ENCODE measurements around the gene MCF2L.

MCF2L gene

DNA sequence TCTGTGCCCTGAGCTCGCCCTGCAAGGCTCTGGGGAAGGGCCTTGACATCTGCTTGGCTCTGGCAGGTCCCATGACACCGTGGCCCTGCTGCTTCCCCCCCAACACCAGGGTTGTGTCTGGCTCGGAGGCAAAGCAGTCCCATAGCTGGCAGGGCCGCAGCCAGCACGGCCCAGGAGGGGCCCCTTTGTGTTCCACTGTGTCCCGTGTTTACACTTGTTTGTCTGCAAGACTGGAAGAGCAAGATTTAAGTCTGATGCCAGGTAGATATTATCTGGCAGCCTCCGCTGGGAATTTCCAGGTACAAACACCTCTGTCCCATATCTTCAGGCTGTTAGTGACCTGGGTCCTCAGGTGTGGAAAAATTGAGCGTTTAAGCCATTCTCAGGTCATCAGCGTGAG, 44.3 kb downstream of the MCF2L start:
- Histone ChIP-seq H3K27ac (ENCODE audit: low read depth, low read length) (no peak overlapping the region), H3K4me3 (ENCODE audit: low read depth in 1 of 5, low read length in 5 of 5) (no peak overlapping the region), H3K4me1 (ENCODE audit: control insufficient read depth in 5 of 5, insufficient read depth in 5 of 5, low read length in 5 of 5) (peaks cover 0 to 19% (median 0%) of the 10 kb centered on the region in 5 donors), H3K27me3 (ENCODE audit: control insufficient read depth in 5 of 5, insufficient read depth in 4 of 5, low read length in 5 of 5) (peaks cover 0 to 13% (median 0%) of the 10 kb centered on the region in 5 donors), H3K36me3 (ENCODE audit: control insufficient read depth in 5 of 5, insufficient read depth in 5 of 5, low read length in 5 of 5) (peaks cover 0 to 33% (median 19%) of the 10 kb centered on the region in 5 donors), H3K9me3 (ENCODE audit: control insufficient read depth in 5 of 5, low read length in 5 of 5) (no peaks in the 10 kb centered on the region), H3K9ac (ENCODE audit: low read length in 5 of 5) (no peak overlapping the region)

DNA sequence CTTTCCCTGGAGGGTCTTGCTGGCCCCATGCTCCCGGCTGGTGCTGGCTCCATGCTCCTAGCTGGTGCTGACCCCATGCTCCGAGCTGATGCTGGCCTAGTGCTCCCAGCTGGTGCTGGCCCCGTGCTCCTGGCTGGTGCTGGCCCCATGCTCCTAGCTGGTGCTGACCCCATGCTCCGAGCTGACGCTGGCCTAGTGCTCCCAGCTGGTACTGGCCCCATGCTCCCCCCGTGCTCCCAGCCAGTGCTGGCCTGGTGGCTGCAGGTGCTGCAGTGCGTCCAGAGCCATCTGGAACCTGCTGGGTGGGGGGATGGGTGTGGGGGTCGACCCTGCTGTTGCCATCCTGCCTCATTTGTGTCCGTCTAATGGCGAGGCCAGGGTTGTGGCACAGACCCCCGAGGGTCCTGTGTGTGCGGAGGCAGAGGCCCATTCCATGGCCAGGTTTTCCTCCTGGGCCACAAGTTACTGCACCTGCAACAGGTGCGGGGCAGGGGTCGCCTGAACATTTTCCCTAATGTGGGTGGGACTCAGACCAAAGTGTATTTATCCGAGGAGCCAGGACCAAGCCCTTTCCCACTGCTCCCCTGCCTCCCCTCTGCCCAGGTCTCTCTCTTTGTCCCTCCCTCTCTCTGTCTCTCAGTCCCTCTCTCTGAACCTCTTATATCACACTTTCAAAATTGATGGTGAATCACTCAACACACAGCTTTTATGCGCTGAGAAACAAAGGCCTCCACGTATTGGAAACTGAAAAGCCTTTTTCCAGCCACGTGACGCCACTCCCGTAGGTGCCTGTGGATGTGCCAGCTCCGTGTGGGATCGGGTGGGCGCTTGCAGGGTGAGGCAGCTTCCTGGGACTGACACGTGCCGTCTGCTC, 45.1 kb downstream of the MCF2L start:
- H3K27ac ChIP-seq (ENCODE audit: low read depth, low read length) = no peak overlapping the region
- peaks cover 0 to 13% (median 0%) of the 10 kb centered on the region in 5 donors for H3K27me3 ChIP-seq (ENCODE audit: control insufficient read depth in 5 of 5, insufficient read depth in 4 of 5, low read length in 5 of 5)
- H3K9ac ChIP-seq (ENCODE audit: low read length in 5 of 5) = no peak overlapping the region
- peaks cover 0 to 38% (median 25%) of the 10 kb centered on the region in 5 donors for H3K36me3 ChIP-seq (ENCODE audit: control insufficient read depth in 5 of 5, insufficient read depth in 5 of 5, low read length in 5 of 5)
- no peak overlapping the region for H3K4me3 ChIP-seq (ENCODE audit: low read depth in 1 of 5, low read length in 5 of 5)
- no peaks in the 10 kb centered on the region for H3K9me3 ChIP-seq (ENCODE audit: control insufficient read depth in 5 of 5, low read length in 5 of 5)
- H3K4me1 ChIP-seq (ENCODE audit: control insufficient read depth in 5 of 5, insufficient read depth in 5 of 5, low read length in 5 of 5) = peaks cover 0 to 15% (median 0%) of the 10 kb centered on the region in 5 donors

DNA sequence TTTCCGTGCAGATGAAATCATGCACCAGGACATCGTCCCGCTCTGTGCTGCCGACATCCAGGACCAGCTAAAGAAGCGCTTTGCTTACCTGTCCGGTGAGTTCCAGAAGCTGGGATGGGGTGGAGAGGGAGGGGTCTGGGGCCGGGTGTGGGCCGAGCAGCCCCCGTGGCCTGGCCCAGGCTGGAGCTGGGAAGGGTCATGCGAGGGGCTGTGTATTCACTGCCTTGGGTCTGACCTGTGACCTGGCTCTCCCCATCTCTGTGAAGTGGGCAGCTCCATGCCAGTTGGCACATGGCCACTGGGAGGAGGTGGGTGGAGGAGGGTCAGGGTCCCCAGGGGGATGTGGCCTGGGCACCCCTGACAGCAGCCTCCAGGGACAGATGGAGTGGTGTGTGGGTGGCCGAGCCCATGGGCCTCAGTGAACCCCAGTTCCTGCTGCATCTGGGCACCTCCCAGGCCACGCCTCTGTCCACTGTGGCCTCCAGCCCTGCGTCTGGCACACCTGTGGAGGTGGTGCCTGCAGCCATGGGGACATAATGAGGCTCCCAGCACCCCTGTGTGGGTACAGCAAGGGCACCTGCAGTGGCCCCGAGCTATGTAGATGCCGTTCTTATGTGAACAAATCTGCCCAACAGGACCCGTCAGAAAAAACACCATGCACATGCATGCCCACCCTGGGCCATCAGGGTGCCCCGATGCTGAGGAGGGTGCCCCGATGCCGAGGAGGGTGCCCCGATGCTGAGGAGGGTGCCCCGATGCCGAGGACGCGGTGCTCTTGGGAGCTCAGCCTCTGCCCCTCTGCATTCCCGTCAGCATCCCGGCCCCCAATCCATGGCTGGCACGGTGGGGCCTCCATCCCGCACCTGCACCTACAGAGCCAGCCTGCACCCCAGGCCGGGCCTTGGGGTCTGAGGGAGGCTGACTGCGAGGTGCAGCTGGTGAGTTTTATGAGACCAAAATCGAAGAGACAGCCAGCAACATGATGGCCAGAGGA, 46.0 kb downstream of the MCF2L start:
- H3K9ac ChIP-seq (ENCODE audit: low read length in 5 of 5) = no peak overlapping the region
- H3K36me3 ChIP-seq (ENCODE audit: control insufficient read depth in 5 of 5, insufficient read depth in 5 of 5, low read length in 5 of 5) = peaks cover 0 to 43% (median 29%) of the 10 kb centered on the region in 5 donors
- H3K27me3 ChIP-seq (ENCODE audit: control insufficient read depth in 5 of 5, insufficient read depth in 4 of 5, low read length in 5 of 5) = peaks cover 0 to 13% (median 0%) of the 10 kb centered on the region in 5 donors
- H3K4me3 ChIP-seq (ENCODE audit: low read depth in 1 of 5, low read length in 5 of 5) = no peak overlapping the region
- H3K9me3 ChIP-seq (ENCODE audit: control insufficient read depth in 5 of 5, low read length in 5 of 5) = peaks cover 0 to under 1% (median 0%) of the 10 kb centered on the region in 5 donors
- no peak overlapping the region for H3K27ac ChIP-seq (ENCODE audit: low read depth, low read length)
- H3K4me1 ChIP-seq (ENCODE audit: control insufficient read depth in 5 of 5, insufficient read depth in 5 of 5, low read length in 5 of 5) = peaks cover 0 to 5% (median 0%) of the 10 kb centered on the region in 5 donors

DNA sequence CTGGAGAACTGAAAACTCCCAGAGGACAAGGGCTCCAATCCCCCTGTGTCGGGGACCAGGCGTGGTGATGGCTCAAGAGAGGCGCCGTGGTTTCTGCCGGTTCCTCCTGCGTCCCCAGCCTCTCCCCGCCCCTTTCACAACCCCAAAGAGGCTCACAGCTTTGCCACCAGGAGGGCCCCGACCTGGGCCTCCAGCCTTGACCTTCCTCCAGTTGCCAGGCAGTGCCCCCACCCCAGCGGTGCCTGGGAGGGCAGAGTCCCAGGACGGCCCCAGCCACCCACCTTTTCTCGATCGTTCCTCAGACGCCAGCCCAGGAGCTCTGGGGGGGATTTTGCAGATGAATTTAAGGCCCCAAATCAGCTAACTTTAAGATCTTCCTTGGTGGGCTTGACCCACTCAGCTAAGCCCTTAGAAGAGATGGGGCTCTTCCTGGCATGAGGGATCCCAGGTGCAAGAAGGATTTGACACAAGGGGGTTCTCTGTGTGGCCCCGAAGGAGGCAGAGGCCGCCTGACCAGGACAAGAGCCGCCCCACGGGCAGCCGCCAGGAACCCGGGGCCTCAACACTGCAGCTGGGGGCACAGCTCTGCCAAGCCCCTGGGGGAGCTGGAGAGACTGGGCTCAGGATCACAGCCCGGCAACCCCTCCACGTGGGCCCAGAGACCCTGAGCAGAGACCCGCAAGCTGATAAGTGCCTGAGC, 47.0 kb downstream of the MCF2L start:
- Histone ChIP-seq H3K4me3 (ENCODE audit: low read depth in 1 of 5, low read length in 5 of 5) (no peak overlapping the region), H3K36me3 (ENCODE audit: control insufficient read depth in 5 of 5, insufficient read depth in 5 of 5, low read length in 5 of 5) (peaks cover 0 to 51% (median 32%) of the 10 kb centered on the region in 5 donors), H3K27ac (ENCODE audit: low read depth, low read length) (no peak overlapping the region), H3K4me1 (ENCODE audit: control insufficient read depth in 5 of 5, insufficient read depth in 5 of 5, low read length in 5 of 5) (peaks cover 0 to 6% (median 0%) of the 10 kb centered on the region in 5 donors), H3K27me3 (ENCODE audit: control insufficient read depth in 5 of 5, insufficient read depth in 4 of 5, low read length in 5 of 5) (peaks cover 0 to 13% (median 0%) of the 10 kb centered on the region in 5 donors), H3K9me3 (ENCODE audit: control insufficient read depth in 5 of 5, low read length in 5 of 5) (peaks cover 0 to 6% (median 4%) of the 10 kb centered on the region in 5 donors), H3K9ac (ENCODE audit: low read length in 5 of 5) (no peak overlapping the region)

DNA sequence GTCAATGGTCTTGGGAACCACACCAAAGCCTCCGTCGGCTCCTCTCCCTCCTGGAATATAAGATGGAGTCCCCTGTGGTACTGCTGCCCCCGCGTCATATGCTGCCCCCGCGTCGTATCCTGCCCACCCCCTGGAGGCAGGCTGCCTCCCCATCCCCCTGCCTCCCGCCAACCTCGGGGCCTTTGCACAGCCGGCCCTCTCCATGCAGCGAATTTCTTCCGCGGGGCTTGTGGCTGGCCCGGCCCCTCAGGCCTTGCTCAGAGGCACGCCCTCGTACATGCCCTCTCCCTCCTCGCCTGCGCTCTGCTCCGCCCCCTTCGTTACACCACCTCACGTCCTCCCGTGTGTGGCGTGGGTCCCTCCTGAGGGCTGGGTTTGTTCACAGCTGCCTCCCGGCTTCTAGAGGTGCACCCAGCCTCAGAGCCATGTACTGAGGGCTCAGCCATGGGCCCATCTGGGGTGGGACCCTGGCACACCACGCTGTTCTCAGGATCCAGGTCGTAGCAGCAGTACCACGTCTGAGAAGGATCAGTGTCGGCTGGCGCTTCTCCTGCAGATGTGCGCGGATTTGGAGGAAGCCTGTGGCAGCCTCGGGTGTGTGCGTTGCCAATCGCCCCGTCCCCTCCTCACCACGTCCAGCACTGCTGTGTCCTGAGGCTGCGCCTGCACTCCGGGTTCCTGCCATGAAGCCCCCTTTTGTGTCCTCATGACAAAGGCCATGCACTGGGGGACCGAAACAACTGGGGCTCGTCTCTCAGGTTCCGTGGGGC, 47.7 kb downstream of the MCF2L start:
- H3K9ac ChIP-seq (ENCODE audit: low read length in 5 of 5) = no peak overlapping the region
- peaks cover 0 to 52% (median 32%) of the 10 kb centered on the region in 5 donors for H3K36me3 ChIP-seq (ENCODE audit: control insufficient read depth in 5 of 5, insufficient read depth in 5 of 5, low read length in 5 of 5)
- H3K4me3 ChIP-seq (ENCODE audit: low read depth in 1 of 5, low read length in 5 of 5) = no peak overlapping the region
- H3K27me3 ChIP-seq (ENCODE audit: control insufficient read depth in 5 of 5, insufficient read depth in 4 of 5, low read length in 5 of 5) = peaks cover 0 to 15% (median 0%) of the 10 kb centered on the region in 5 donors
- H3K27ac ChIP-seq (ENCODE audit: low read depth, low read length) = no peak overlapping the region
- peaks cover 0 to 7% (median 4%) of the 10 kb centered on the region in 5 donors for H3K9me3 ChIP-seq (ENCODE audit: control insufficient read depth in 5 of 5, low read length in 5 of 5)
- peaks cover 0 to 9% (median 0%) of the 10 kb centered on the region in 5 donors for H3K4me1 ChIP-seq (ENCODE audit: control insufficient read depth in 5 of 5, insufficient read depth in 5 of 5, low read length in 5 of 5)

DNA sequence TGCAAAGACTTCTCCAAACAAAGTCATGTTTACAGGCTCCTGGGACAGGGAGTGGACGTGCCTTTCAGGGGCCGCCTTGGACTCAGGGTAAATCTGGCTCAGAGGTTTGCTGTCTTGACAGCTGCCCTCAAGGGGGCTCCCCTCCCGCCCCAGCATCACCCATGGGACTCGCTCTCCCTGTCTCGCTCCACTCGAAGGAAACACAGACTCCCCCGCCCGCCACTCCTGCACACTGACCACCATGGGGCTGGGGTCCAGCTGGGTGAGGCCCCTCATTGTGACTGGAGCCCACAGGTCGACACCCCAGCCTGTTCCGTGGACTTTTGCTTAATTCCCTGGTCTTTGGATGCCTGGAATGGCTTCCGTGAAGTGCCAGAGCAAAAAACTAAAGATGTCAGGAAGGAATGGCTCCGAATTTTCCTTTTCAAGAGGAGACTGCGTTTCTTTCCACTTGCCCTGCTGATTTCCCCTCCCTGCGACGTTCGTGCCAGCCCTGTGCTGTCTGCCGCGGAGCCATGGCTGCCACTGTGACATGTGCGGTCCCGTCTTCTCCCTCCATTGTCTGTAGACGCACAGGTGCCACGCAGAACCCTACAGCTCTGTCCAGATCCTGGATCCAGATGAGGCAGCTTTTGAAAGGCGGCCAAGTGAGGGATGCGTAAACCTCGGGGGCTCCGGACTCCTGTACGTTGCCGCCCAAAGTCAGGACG, 48.6 kb downstream of the MCF2L start:
- Histone ChIP-seq H3K9me3 (ENCODE audit: control insufficient read depth in 5 of 5, low read length in 5 of 5) (peaks cover 0 to 7% (median 4%) of the 10 kb centered on the region in 5 donors), H3K4me1 (ENCODE audit: control insufficient read depth in 5 of 5, insufficient read depth in 5 of 5, low read length in 5 of 5) (peaks cover 0 to 18% (median 0%) of the 10 kb centered on the region in 5 donors), H3K9ac (ENCODE audit: low read length in 5 of 5) (no peak overlapping the region), H3K27ac (ENCODE audit: low read depth, low read length) (no peak overlapping the region), H3K27me3 (ENCODE audit: control insufficient read depth in 5 of 5, insufficient read depth in 4 of 5, low read length in 5 of 5) (peaks cover 0 to 15% (median 4%) of the 10 kb centered on the region in 5 donors), H3K36me3 (ENCODE audit: control insufficient read depth in 5 of 5, insufficient read depth in 5 of 5, low read length in 5 of 5) (peaks cover 0 to 47% (median 32%) of the 10 kb centered on the region in 5 donors), H3K4me3 (ENCODE audit: low read depth in 1 of 5, low read length in 5 of 5) (no peak overlapping the region)

DNA sequence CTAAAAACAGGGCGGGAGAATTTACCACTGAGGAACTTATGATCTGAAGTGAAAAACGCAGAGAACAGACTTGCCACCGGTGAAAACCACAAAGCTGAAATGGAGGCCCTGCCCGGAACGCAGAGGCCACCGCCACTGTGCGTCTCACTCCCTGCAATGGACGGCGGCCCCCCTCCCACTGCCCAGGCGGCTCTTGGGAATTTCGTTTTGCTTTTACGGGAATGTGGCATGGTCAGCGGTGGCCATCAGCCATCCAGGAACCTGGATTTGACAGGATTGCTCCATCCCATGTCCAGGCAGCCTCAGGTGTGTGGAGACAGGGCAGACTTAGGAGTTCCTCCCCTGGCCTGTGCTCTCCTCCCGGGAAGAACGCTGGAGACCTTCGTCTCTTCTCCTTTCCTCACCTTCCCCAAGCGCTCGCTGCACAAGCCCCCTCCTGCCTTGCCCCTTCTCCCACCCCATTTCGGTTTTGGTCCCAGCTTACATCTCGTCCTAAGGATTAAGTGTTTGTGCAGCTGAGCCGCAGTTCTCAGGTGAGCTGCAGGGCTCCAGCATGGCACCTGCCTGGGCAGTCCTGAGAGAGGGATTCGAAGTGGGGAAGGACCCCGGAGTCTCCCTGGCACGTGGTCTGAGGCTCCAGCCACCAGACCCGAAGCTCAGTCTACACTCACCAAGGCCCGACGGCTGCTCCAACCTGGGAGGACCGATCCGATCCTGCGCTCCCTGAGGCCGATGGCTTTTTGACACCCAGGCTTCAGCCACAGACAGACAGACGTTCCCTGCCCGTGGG, 49.9 kb downstream of the MCF2L start:
- Histone ChIP-seq H3K27ac (ENCODE audit: low read depth, low read length) (no peak overlapping the region), H3K4me1 (ENCODE audit: control insufficient read depth in 5 of 5, insufficient read depth in 5 of 5, low read length in 5 of 5) (peaks cover 0 to 25% (median 0%) of the 10 kb centered on the region in 5 donors), H3K9ac (ENCODE audit: low read length in 5 of 5) (no peak overlapping the region), H3K27me3 (ENCODE audit: control insufficient read depth in 5 of 5, insufficient read depth in 4 of 5, low read length in 5 of 5) (peaks cover 0 to 22% (median 9%) of the 10 kb centered on the region in 5 donors), H3K36me3 (ENCODE audit: control insufficient read depth in 5 of 5, insufficient read depth in 5 of 5, low read length in 5 of 5) (peaks cover 0 to 47% (median 24%) of the 10 kb centered on the region in 5 donors), H3K9me3 (ENCODE audit: control insufficient read depth in 5 of 5, low read length in 5 of 5) (peaks cover 0 to 7% (median 4%) of the 10 kb centered on the region in 5 donors), H3K4me3 (ENCODE audit: low read depth in 1 of 5, low read length in 5 of 5) (no peak overlapping the region)

Data from subcutaneous abdominal adipose tissue (tissue), 5 donors.